GM21737 (cell line): ENCODE data around the gene SIN3A.
"Not testable (repeated sequence)": the region's sequence is repeated elsewhere in the genome, so short reads cannot be mapped to it uniquely, and the experiment has no call there.

Experiments used
- ATAC-seq: cut with Tn5 transposase; IDR thresholded peaks from one replicate; pipeline ENCODE4 v1.9.1; 2021; ENCODE audit warnings: mild to moderate bottlenecking, moderate library complexity; ENCODE audit not compliant: unreplicated experiment

SIN3A gene

DNA sequence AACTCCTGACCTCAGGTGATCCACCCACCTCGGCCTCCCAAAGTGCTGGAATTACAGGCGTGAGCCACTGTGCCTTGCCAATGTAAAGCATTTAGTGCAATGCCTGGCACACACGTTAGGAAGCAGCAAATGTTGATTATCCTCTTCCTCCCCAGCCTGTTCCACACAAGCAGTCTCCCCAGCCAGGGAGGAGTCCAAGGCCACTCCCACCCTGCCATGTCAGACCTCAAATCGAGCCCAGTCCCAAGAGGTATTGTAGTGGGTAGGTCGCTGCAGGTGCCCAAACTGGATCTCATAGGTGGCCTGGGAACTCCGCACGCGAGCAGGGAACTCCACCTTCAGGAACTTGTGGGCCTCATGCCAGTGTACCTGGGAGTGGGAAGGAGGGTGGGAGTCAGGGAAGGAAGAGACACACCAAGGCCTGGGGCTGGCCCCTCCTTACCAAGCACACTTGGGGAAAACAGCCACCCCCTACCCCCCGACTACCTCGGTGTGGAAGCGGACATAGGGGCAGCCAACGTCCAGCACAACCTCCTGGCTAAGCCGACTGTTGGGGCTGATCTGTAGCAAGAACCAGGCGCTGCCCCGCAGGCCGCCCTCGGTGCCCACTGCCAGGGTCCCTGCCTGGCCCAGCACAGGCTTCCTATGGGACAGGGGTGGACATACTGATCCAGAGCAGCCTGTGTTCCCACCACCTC is 93.4 kb downstream of the SIN3A start:
- no peak for ATAC-seq

DNA sequence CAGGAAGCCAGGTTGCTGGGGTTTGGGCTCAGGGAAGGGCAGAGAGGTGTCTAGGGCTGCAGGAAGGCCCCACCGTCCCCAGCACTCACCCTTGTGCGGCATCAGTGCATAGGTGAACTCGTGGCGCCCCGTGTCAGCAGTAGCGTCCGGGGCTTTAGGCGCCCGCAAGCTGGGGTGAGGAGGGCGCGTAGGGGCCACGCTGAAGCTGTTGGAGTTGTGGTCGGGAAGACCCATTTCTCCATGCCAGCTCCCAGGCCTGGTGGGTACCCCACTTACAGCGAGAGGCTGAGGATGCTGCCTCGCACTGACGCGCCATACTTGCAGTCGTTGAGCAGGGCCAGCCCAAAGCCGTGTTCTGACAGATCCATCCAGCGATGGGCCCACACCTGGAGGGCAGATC is 95.0 kb downstream of the SIN3A start:
- no peak for ATAC-seq

DNA sequence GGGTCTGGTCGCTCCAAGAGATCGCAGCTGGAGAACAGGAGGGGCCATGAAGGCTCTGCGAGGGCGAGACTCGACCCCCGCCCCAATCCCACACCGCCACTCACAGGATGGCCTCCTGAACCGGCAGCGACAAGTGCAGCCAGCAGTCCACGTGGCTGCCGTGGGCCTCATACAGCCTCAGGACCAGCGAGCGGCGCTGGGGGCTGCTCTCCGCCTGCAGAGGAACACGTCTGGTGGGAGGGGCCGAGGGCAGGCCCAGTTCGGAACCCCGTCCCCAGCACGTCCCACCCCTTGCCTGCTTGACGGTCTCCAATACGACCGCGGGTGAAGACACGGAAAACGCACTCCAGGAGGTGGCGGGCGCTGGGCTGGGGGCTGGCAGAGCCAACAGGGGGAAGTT is 95.5 kb downstream of the SIN3A start:
- no peak for ATAC-seq

DNA sequence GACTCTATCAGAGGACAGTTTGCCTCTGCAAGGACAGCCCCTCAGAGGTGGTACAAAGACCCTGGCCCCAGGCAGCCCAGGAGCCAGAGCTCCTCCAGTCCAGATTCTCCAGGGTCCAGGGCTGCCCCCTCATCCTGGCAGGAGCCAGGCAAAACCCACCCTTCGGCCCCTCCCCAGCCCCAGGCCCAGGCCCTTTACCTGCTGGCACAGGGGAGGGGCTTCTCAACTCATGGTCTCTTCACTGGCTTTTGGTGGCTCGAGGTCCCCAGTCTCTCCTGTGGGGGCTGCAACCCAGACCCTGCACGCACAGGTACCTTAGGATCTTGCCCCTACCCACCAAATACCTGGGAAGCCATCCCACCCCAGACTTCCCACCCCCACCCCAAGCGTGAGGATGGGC is 96.1 kb downstream of the SIN3A start:
- ATAC-seq: no peak

DNA sequence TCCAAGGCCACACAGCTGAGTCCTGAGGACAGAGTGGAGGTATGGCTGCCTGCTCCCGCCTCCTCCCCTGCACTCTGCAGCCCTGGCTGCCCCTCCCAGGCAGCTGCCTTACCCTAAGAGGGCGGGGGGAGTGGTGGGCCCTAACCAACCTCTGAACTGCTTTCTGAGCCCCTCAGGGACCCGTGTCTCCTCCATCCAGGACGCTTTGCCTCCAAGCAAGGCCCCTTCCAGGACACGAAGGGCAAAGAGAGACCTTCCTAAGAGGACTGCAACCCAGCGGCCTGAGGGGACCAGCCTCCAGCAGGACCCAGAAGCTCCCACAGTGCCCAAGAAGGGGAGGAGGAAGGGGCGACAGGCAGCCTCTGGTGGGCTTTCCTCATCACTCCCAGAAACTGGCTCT is 97.0 kb downstream of the SIN3A start:
- no peak for ATAC-seq

DNA sequence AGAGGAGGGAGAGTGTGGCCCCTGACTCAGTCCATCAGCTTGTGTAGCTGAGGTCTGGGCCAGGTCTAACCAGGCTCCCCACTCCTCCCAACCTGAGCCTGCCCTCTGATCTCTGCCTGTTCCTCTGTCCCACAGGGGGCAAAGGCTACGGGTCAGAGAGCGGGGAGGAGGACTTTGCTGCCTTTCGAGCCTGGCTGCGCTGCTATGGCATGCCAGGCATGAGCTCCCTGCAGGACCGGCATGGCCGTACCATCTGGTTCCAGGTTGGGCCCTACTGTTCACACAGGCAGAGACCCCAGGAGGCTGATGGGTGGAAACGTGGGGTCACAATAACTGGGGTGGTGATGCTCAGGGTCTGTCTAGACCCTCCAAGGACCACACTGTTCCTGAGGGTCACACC is 97.9 kb downstream of the SIN3A start:
- no peak for ATAC-seq

DNA sequence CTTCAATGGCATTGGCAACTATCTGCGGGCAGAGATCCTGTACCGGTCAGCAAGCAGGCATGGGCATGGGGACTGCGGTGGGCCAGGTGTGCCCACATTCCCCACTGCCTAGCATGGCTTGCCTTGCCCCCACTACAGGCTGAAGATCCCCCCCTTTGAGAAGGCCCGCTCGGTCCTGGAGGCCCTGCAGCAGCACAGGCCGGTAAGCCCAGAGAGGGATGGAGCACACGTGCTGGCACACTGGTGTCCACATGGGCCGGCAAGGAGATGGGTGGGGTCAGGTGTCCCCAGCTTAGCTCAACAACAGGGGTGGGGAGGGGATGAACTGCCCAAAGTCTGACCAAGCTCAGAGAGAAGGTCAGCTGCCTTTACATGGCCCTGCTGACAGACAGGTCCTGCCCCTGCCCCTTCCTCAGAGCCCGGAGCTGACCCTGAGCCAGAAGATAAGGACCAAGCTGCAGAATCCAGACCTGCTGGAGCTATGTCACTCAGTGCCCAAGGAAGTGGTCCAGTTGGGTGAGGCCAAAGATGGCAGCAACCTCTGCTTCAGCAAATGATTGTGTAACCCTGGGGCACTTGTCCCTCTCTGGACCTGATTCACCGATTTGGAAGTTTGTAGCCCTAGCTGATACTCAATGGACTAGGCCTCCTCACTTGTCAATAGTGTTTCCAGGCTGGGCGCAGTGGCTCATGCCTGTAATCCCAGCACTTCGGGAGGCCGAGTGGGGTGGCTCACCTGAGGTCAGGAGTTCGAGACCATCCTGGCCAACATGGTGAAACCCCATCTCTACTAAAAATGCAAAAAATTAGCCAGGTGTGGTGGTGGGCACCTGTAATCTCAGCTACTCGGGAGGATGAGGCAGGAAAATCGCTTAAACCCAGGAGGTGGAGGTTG is 99.1 kb downstream of the SIN3A start:
- no peak for ATAC-seq

DNA sequence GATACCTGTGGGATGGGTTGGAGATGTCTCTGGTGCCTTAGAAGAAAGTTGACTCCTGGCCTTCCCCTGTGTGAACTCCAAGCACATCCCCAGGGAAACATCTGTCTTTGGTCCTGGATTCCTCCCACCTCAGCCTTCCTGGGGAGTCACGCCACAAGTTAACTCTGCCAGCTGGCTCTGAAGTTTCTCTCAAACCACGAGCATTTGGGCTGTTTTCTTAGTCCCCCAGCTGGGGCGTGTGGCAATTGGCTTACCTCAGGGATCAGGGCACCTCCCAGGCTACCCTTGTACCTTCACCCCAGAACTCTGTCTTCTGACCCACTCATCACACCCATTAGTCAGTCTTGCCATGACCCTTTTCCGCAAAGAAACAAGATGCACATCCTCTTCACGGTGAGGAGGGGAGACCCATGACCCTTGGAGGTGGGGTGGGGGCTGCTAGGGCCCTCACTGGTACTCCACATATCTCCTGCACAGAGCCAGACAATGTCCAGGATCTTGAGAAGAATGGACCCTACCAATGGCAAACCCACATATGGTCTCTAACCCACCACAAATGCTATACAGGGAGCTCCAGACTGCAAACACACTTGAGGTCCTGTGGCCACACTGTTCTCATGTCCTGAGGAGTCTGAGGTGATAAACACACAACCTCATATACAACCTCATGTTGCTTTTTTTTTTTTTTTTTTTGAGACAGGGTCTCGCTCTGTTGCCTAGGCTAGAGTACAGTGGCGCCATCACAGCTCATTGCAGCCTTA is 100.7 kb downstream of the SIN3A start:
- no peak for ATAC-seq

DNA sequence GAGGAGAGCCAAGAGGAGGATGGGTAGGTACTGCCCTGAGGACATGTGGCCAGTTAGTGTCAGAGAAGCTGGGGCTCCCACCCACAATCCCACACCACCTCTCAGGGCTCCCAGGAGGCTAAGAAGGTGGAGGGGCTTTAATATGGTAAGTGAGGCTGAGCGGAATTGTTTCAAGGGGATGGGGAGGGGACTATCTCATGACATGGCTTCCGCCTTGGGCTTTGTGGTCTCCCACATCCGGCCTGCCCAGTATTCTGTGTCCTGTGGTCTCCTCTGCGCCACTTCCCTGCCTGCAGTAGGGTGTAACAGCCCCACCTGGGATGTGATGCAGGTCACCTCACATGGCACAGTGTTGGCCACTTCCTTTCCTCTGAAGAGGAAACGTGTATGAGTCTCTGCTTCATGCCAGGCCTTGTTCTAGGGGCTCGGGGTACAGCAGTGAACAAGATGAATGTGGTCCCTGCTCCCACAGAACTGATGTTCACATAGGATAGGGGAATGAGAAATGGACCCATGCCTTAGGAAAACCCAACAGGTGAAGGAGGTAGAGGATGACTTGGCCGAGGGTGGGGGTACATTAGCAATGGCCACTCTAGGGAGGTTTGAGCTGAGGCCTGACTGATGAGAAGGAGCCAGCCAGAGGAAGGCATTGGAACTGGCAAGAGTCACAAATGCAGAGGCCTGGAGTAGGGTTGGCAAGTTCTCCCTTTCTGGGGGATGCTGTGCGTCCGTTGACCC is 101.5 kb downstream of the SIN3A start:
- no peak for ATAC-seq

DNA sequence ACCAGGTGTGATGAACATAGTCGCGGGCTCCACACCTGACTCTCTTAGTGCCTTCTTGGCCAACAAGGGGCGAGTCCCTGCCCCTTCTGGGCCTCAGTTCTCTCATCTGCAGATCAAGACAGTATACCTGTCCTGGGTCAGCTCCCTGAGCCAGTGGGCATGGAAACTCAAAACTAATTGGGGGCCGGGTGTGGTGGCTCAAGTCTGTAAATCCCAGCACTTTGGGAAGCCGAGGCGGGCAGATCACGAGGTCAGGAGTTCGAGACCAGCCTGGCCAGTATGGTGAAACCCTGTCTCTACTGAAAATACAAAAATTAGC is 102.2 kb downstream of the SIN3A start:
- not testable (repeated sequence) for ATAC-seq

DNA sequence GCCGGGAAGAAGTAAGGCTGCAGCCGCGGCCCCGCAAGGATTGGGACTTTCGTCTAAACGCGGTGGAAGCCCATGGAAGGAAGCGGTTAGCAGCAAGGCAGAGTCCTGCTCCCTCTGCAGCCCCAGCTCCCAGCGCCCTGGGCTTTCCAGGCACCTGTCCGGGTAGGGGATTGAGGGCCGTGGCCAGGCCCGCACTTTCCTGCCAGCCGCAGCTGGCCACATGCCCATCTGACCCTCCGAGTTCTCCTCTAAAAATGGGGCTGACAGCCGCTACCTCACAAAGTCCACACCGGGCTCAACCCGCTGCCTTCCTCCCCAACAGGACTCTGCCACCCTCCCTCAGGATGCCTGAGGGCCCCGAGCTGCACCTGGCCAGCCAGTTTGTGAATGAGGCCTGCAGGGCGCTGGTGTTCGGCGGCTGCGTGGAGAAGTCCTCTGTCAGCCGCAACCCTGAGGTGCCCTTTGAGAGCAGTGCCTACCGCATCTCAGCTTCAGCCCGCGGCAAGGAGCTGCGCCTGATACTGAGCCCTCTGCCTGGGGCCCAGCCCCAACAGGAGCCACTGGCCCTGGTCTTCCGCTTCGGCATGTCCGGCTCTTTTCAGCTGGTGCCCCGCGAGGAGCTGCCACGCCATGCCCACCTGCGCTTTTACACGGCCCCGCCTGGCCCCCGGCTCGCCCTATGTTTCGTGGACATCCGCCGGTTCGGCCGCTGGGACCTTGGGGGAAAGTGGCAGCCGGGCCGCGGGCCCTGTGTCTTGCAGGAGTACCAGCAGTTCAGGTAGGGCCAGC is 102.7 kb downstream of the SIN3A start:
- ATAC-seq: no peak

DNA sequence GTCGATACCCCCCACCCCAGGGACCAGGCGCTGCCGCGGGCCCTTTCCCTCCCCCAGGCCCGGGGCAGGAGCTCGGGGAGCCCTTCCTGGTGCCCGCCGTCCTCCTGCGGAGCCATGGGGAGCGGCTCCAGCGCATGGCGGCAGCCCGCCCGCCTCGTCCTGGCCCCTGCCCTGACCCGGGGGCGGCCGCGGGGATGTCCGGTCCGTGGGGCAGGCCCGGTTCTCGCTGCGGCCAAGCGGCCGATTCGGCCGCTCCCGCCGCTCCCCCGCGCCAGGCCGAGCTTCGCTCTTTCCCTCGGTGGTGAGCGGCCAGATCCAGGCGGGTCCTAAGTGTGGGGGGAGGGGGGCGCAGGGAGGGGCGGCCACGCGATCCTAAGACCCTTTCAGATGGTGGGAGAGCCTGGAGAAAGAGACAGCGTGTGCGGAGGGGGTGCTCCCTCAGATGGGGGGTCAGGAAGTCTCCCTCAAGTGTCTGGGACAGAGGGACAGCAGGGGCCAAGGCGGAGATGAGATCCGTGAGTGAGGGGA is 103.4 kb downstream of the SIN3A start:
- ATAC-seq: no peak

DNA sequence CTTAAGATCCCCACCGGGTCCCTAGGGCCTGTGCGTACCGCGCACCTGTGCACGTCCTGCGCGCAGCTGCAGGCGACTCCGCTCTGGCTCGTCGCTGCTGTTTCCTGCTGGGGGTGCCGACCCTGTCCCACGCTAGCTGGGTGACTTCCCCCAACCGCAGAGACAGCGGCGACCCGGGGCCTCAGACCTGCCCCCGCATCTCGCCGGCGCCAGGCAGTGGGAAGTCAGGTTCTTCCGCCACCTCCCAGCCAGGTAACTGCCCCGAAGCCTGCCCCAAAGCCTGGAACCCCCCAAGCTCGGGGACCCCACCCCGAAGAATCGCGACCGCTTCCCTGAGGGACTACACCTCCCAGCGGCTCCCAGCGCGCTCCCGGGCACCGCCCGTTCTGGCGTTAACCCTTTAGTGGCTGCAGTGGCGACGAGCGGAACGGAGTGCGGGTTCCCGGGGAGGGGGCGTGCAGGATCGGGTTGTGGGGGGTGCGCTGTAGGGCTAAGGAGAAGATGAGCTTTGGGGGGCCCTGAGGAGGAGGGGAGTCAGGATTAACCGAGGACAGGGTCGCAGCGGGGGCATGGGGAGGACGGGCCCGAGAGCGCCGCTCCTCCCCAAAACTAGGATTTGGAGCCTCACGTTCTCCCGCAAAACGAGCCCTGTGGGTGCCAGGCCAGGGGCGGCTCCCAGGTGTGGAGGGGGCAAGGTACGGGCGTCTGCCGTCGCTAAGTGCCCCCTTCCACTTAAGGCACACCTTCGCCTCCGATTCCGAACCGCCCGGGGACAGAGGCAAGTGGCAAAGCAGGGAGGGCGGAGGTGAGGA is 104.1 kb downstream of the SIN3A start:
- ATAC-seq: peak; percentile 67

DNA sequence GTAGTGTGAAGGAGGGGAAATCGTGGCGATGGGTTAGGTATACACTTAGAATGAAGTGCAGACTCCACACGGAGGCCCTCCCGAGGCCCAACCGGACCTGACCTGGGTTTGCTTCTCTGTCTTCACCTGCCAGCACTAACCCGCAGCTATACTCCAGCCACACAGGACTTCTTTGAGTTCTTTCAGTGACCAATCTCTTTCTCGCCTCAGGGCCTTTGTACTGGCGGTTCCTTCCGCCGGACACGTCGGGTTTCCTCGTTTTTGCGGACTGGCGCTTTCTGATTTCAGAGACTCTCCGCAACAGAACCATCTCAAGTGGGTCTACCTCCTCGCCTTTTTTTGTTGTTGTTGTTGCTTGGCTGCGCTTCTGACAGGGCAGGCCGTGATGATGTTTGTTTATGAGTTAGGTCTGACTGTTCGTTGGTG is 104.7 kb downstream of the SIN3A start, which contains the start of gene NEIL1:
Gene NEIL1 (plus strand): TSS at position 244 of the 426 bp plus-strand sequence. CDS start 1,867 bp downstream, outside the sequence.
- peak; percentile 4 for ATAC-seq

DNA sequence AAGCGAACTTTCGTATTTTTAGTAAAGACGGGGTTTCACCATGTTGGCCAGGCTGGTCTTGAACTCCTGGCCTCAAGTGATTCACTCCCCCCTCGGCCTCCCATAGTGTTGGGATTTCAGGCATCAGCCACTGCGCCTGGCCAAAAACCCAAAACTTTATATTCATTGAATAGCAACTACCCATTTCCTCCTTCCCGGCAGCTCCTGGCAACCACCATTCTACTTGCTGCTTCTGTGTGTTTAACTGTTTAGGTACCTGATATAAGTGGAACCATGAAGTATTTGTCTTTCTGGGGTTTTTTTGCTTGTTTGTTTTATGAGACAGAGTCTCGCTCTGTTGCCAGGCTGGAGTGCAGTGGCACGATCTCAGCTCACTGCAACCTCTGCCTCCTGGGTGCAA is 107.5 kb downstream of the SIN3A start:
- ATAC-seq: not testable (repeated sequence)

DNA sequence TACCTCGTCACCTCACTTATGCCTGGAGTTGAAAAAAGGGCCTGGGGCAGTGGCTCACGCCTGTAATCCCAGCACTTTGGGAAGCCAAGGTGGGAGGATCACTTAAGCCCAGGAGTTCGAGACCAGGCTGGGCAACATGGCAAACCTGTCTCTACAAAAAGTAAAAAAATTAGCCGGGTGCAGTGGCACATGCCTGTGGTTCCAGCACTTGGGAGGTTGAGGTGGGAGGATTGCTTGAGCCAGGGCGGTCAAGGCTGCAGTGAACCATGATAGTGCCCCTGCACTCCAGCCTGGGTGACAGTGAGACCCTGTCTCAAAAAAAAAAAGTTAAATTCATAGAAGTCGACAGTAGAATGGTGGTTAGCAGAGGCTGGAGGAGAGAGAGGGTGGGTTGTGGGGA is 109.3 kb downstream of the SIN3A start:
- ATAC-seq: no peak

DNA sequence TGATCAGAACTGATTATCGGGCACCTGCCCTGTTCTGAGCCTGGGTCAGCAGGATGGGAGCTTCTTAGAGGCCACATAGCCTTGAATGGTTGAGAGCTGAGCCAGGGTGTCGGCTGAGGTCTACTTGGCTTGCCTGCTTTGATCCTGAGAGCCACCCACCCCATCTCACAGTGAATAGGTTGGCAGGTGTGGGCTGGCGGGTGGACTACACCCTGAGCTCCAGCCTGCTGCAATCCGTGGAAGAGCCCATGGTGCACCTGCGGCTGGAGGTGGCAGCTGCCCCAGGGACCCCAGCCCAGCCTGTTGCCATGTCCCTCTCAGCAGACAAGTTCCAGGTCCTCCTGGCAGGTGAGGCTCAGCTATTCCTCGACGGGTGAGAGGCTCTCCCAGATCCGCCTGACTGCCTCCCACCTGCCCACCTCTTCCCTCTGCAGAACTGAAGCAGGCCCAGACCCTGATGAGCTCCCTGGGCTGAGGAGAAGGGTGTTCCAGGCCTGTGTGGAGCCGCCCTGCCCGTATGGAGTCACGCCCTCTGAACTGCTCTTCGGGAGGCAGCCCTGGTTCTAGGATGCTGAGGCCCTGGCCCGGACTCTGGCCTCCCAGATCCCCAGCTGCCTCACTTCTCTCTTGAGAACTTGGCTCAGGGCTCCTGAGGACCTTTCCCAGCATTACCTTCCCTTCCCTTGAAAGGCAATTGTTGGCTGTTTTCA is 111.8 kb downstream of the SIN3A start:
- ATAC-seq: no peak

DNA sequence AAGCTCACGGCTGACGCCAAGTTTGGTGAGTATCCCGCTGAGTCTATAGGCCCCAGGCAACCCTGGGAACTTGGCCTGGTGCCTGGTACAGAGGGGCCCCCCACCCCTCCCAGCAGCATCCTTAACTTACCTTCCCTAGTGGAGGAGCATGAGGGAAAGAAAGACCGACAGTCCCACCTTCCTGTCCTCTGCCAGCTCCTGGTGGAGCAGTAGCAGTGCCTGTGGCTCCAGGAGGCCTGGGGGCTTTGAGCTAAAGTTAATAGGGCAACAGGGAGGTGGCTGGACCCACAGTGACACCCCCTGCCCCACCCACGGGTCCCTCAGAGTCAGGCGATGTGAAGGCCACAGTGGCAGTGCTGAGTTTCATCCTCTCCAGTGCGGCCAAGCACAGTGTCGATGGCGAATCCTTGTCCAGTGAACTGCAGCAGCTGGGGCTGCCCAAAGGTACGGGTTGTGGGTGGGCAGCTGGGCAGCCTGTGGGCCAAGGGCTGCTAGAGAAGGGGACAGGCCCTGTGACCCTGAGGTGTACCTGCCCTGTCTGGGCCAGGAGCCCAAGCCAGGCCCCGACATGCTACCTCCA is 112.7 kb downstream of the SIN3A start:
- ATAC-seq: no peak
